ENCODE data around the gene RASL11A.
"Not testable (repeated sequence)": the region's sequence is repeated elsewhere in the genome, so short reads cannot be mapped to it uniquely, and the experiment has no call there.

RASL11A gene

GRCh38 chr13:27283906-27284493 lies 13.4 kb downstream of the RASL11A start:
- peak; percentile 89 for ATAC-seq
- TF ChIP-seq ZNF8 (CRISPR knock-in tag; IDR thresholded peaks at IDR 0.05), result no peak

GRCh38 chr13:27288392-27288791 lies 17.8 kb downstream of the RASL11A start:
- TF ChIP-seq ZFP30 (CRISPR knock-in tag; IDR thresholded peaks at IDR 0.05) (no peak), PPARA (CRISPR knock-in tag; IDR thresholded peaks at IDR 0.05; ENCODE audit: borderline replicate concordance) (no peak), SNAI2 (CRISPR knock-in tag; IDR thresholded peaks at IDR 0.05) (no peak), CSRNP3 (CRISPR knock-in tag; IDR thresholded peaks at IDR 0.05) (no peak)
- ATAC-seq, result no peak

GRCh38 chr13:27289011-27289665 lies 18.5 kb downstream of the RASL11A start:
- ATAC-seq, result no peak
- no peak for TF ChIP-seq SNAI2 (CRISPR knock-in tag; IDR thresholded peaks at IDR 0.05)
- TF ChIP-seq POU6F1 (CRISPR knock-in tag; IDR thresholded peaks at IDR 0.05; ENCODE audit: borderline replicate concordance, low read depth), result no peak
- TF ChIP-seq CSRNP3 (CRISPR knock-in tag; IDR thresholded peaks at IDR 0.05), result no peak
- TF ChIP-seq CSDC2 (CRISPR knock-in tag; IDR thresholded peaks at IDR 0.05), result no peak

- no peak for ATAC-seq
- TF ChIP-seq ISL1 (CRISPR knock-in tag; IDR thresholded peaks at IDR 0.05), result no peak
- TF ChIP-seq SNAI2 (CRISPR knock-in tag; IDR thresholded peaks at IDR 0.05), result no peak
- no peak for TF ChIP-seq ZNF8 (CRISPR knock-in tag; IDR thresholded peaks at IDR 0.05)
- no peak for TF ChIP-seq ZFP30 (CRISPR knock-in tag; IDR thresholded peaks at IDR 0.05)
- TF ChIP-seq BACH2 (CRISPR knock-in tag; IDR thresholded peaks at IDR 0.05; ENCODE audit: borderline replicate concordance), result no peak
- TF ChIP-seq CSDC2 (CRISPR knock-in tag; IDR thresholded peaks at IDR 0.05), result no peak
- no peak for TF ChIP-seq TSHZ2 (CRISPR knock-in tag; IDR thresholded peaks at IDR 0.05)
- no peak for TF ChIP-seq OSR1 (CRISPR knock-in tag; IDR thresholded peaks at IDR 0.05)
- TF ChIP-seq TCF4 (CRISPR knock-in tag; IDR thresholded peaks at IDR 0.05; ENCODE audit: borderline replicate concordance), result no peak
- no peak for TF ChIP-seq ARNTL (CRISPR knock-in tag; IDR thresholded peaks at IDR 0.05; ENCODE audit: borderline replicate concordance, low read depth)
- TF ChIP-seq TOX (CRISPR knock-in tag; IDR thresholded peaks at IDR 0.05; ENCODE audit: borderline replicate concordance), result no peak
- no peak for TF ChIP-seq ZFP3 (CRISPR knock-in tag; IDR thresholded peaks at IDR 0.05)
- TF ChIP-seq PPARA (CRISPR knock-in tag; IDR thresholded peaks at IDR 0.05; ENCODE audit: borderline replicate concordance), result no peak
- no peak for TF ChIP-seq RARB (CRISPR knock-in tag; IDR thresholded peaks at IDR 0.05)
- no peak for TF ChIP-seq ZNF70 (CRISPR knock-in tag; IDR thresholded peaks at IDR 0.05)
- TF ChIP-seq ZC3H10 (CRISPR knock-in tag; IDR thresholded peaks at IDR 0.05), result no peak
- no peak for TF ChIP-seq POU6F1 (CRISPR knock-in tag; IDR thresholded peaks at IDR 0.05; ENCODE audit: borderline replicate concordance, low read depth)
These were observed 20.1 kb downstream of the RASL11A start for GRCh38 chr13:27290715-27291114.

GRCh38 chr13:27291967-27292366 lies 21.3 kb downstream of the RASL11A start:
- not testable (repeated sequence) for ATAC-seq

All from SK-N-SH treated with all-trans-retinoic acid at 6 μM for 48 hours (cell line).